ENCODE results near the gene RNF152. TPM values are rescaled to one million over a fixed set of nuclear protein-coding genes. Genes with fewer than 3 reads are reported as not detected.

RNF152 gene
- total and polyA plus RNA-seq, 2 donors (not counting 3 experiments of a cell fraction or from before 2014, with no cell fraction given), result 20.8 to 27.5 TPM

GRCh38 chr18:61876899-61877298 lies 15.9 kb downstream of the RNF152 start:
- intact Hi-C loops (cut with micrococcal nuclease) (no loop called here), dilution Hi-C loops (cut with MboI; ENCODE audit: extremely low pct_ligation_motif_present, low sequenced_read_pairs) (no loop called here)
- peaks cover 4% of the 10 kb centered on the region for H4K20me1 ChIP-seq (replicated peaks; ENCODE audit: control insufficient read depth, extremely low read depth, insufficient read depth, low read length)
- peaks cover 61% of the 10 kb centered on the region for H3K79me2 ChIP-seq (ENCODE audit: control insufficient read depth, insufficient read depth, low read length)
- no peak overlapping the region for H2AFZ ChIP-seq (ENCODE audit: low read depth, low read length)
- no peaks in the 10 kb centered on the region for H3K4me1 ChIP-seq (ENCODE audit: control insufficient read depth, extremely low read depth, insufficient read depth, low read length)
- no peak overlapping the region for H3K27ac ChIP-seq (ENCODE audit: insufficient read depth, low read depth, low read length)
- H3K9me1 ChIP-seq (replicated peaks; ENCODE audit: control insufficient read depth, extremely low read depth, insufficient read depth, low read length), result no peaks in the 10 kb centered on the region
- FAIRE-seq (no peak), DNase-seq (ENCODE audit: low read depth, low spot score) (no peak)
- no peaks in the 10 kb centered on the region for H3K27me3 ChIP-seq (ENCODE audit: control insufficient read depth in 2 of 2, insufficient read depth in 2 of 2, low read length in 2 of 2)
- H3K4me3 ChIP-seq (replicated peaks in 1 of 3; ENCODE audit: insufficient read depth in 1 of 3, low read depth in 1 of 3, low read length in 3 of 3), result no peak overlapping the region
- ChIA-PET CTCF (no interaction called here), POLR2A (no interaction called here)
- no peaks in the 10 kb centered on the region for H3K9me3 ChIP-seq (replicated peaks; ENCODE audit: control insufficient read depth, insufficient read depth, low read length)
- no peak overlapping the region for H3K9ac ChIP-seq (replicated peaks; ENCODE audit: extremely low read depth, insufficient read depth, low read length)
- H3K36me3 ChIP-seq (ENCODE audit: control insufficient read depth in 2 of 2, extremely low read depth in 1 of 2, insufficient read depth in 2 of 2, low read length in 2 of 2), result peaks cover 2% of the 10 kb centered on the region in 2 experiments
- H3K4me2 ChIP-seq (ENCODE audit: insufficient read depth, low read length), result no peak overlapping the region
- no TSS peak for BruUV-seq (replicated peaks)
- no peak for TF ChIP-seq POLR2A (IDR thresholded peaks at IDR 0.05; ENCODE audit: low read depth, low read length)
- TF ChIP-seq MAX (IDR thresholded peaks at IDR 0.05; ENCODE audit: insufficient read depth, insufficient read length), result no peak
- TF ChIP-seq CTCF (IDR thresholded peaks at IDR 0.05; ENCODE audit: extremely low read depth in 1 of 2, insufficient read depth in 1 of 2, low read depth in 1 of 2, low read length in 2 of 2), result no peak
- no peak for TF ChIP-seq JUN (IDR thresholded peaks at IDR 0.05; ENCODE audit: borderline replicate concordance, insufficient read depth, insufficient read length, low read depth)
- TF ChIP-seq FOS (IDR thresholded peaks at IDR 0.05; ENCODE audit: borderline replicate concordance, insufficient read depth, low read length), result no peak
- TF ChIP-seq POLR2AphosphoS5 (IDR thresholded peaks at IDR 0.05; ENCODE audit: insufficient read depth, low read depth, low read length), result no peak
- no peak for TF ChIP-seq EZH2 (IDR thresholded peaks at IDR 0.05; ENCODE audit: borderline replicate concordance, low read depth, low read length, severe bottlenecking)
- TF ChIP-seq MYC (IDR thresholded peaks at IDR 0.05; ENCODE audit: low read depth, low read length), result no peak
- TF ChIP-seq GATA2 (IDR thresholded peaks at IDR 0.05; ENCODE audit: insufficient read depth, insufficient read length, low read depth, low read length), result no peak
